MM.1S (cell line): Measurements from ENCODE around the gene GTPBP3.

ENCODE experiments used
- DNase-seq: peaks from one replicate; pipeline ENCODE4 v3.0.0-alpha.2; 2015
- H2AFZ ChIP-seq: fragments of 300-600 bp; sonication (generic); 2 replicates; pipeline ENCODE4 v1.6.0; 2016; ENCODE audit warnings: antibody characterized with exemption, low read length
- H3F3A ChIP-seq: fragments of 300-600 bp; sonication (generic); 2 replicates; pipeline ENCODE4 v1.6.1; 2016; ENCODE audit warnings: mild to moderate bottlenecking, antibody characterized with exemption, low read length, moderate library complexity, mixed read lengths; ENCODE audit not compliant: insufficient read depth
- H3K27ac ChIP-seq: fragments of 300-600 bp; sonication (generic); 2 replicates; pipeline ENCODE4 v1.5.1; 2016; ENCODE audit warnings: mild to moderate bottlenecking, low read length
- H3K27me3 ChIP-seq: fragments of 300-600 bp; sonication (generic); replicated peaks from 2 replicates; pipeline ENCODE4 v1.6.0; 2016; ENCODE audit warnings: low read length; ENCODE audit not compliant: insufficient read depth
- H3K36me3 ChIP-seq: fragments of 300-600 bp; sonication (generic); replicated peaks from 2 replicates; pipeline ENCODE4 v1.6.1; 2016; ENCODE audit warnings: mild to moderate bottlenecking, low read length, mixed read lengths; ENCODE audit not compliant: insufficient read depth
- H3K4me1 ChIP-seq: fragments of 300-600 bp; sonication (generic); 2 replicates; pipeline ENCODE4 v1.6.1; 2016; ENCODE audit warnings: low read length, mixed read lengths
- H3K4me2 ChIP-seq: fragments of 300-600 bp; sonication (generic); 2 replicates; pipeline ENCODE4 v1.6.0; 2016; ENCODE audit warnings: low read depth, low read length
- H3K4me3 ChIP-seq: fragments of 300-600 bp; sonication (generic); 2 replicates; pipeline ENCODE4 v1.5.1; 2016; ENCODE audit warnings: low read length, mixed read lengths
- H3K79me2 ChIP-seq: fragments of 300-600 bp; sonication (generic); 2 replicates; pipeline ENCODE4 v1.6.1; 2016; ENCODE audit warnings: mixed run types, low read length, mixed read lengths
- H3K9ac ChIP-seq: fragments of 300-600 bp; sonication (generic); 2 replicates; pipeline ENCODE4 v1.6.1; 2016; ENCODE audit warnings: low read length, mixed read lengths
- H3K9me2 ChIP-seq: fragments of 300-600 bp; sonication (generic); replicated peaks from 2 replicates; pipeline ENCODE4 v1.6.1; 2016; ENCODE audit warnings: mild to moderate bottlenecking, low read length, mixed read lengths; ENCODE audit not compliant: insufficient read depth
- H3K9me3 ChIP-seq: fragments of 300-600 bp; sonication (generic); replicated peaks from 2 replicates; pipeline ENCODE4 v1.6.1; 2016; ENCODE audit warnings: mild to moderate bottlenecking, low read length, mixed read lengths; ENCODE audit not compliant: insufficient read depth
- H4K20me1 ChIP-seq: fragments of 300-600 bp; sonication (generic); 2 replicates; pipeline ENCODE4 v1.6.1; 2016; ENCODE audit warnings: mild to moderate bottlenecking, low read length, moderate library complexity, mixed read lengths; ENCODE audit not compliant: insufficient read depth
- EZH2 ChIP-seq: fragments of 300-600 bp; sonication (generic); optimal IDR thresholded peaks from 2 replicates; pipeline ENCODE3; 2017; ENCODE audit warnings: low read depth, mild to moderate bottlenecking, antibody characterized with exemption, low read length, mixed read lengths
- EZH2phosphoT487 ChIP-seq: fragments of 300-600 bp; sonication (generic); IDR thresholded peaks from 2 replicates; pipeline ENCODE4 v1.6.1; 2018; ENCODE audit warnings: antibody characterized with exemption, low read length
- TF ChIP-seq, protein P1 (sequence below): fragments of 300-600 bp; sonication (generic); IDR thresholded peaks from 2 replicates; pipeline ENCODE4 v1.5.1; 2016; ENCODE audit warnings: antibody characterized with exemption, low read length, mixed read lengths

The GTPBP3 gene

DNA sequence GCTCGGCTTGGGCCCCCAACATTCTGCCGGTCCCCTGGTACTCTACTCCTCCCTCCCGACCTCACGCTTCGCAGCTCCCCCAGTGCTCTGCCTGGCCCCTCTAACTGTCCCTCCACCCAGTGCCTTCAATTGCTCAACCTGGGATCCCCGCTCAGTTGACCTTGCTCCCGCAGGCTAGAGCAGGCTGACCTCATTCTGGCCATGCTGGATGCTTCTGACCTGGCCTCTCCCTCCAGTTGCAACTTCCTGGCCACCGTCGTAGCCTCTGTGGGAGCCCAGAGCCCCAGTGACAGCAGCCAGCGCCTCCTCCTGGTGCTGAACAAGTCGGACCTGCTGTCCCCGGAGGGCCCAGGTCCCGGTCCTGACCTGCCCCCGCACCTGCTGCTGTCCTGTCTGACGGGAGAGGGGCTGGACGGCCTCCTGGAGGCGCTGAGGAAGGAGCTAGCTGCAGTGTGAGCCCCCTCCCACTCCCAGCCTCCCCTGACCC lies 3.6 kb downstream of the GTPBP3 start:
- Histone ChIP-seq H3K9ac (no peak overlapping the region), H4K20me1 (no peaks in the 10 kb centered on the region), H3K4me2 (no peak overlapping the region), H3K27ac (no peak overlapping the region), H3K9me2 (no peaks in the 10 kb centered on the region), H3K9me3 (no peaks in the 10 kb centered on the region), H2AFZ (no peak overlapping the region), H3K27me3 (no peaks in the 10 kb centered on the region), H3K4me3 (no peak overlapping the region), H3K4me1 (peaks cover 6% of the 10 kb centered on the region), H3K79me2 (peaks cover 12% of the 10 kb centered on the region), H3F3A (peaks cover 11% of the 10 kb centered on the region), H3K36me3 (no peaks in the 10 kb centered on the region)
- TF ChIP-seq, protein P1, sequence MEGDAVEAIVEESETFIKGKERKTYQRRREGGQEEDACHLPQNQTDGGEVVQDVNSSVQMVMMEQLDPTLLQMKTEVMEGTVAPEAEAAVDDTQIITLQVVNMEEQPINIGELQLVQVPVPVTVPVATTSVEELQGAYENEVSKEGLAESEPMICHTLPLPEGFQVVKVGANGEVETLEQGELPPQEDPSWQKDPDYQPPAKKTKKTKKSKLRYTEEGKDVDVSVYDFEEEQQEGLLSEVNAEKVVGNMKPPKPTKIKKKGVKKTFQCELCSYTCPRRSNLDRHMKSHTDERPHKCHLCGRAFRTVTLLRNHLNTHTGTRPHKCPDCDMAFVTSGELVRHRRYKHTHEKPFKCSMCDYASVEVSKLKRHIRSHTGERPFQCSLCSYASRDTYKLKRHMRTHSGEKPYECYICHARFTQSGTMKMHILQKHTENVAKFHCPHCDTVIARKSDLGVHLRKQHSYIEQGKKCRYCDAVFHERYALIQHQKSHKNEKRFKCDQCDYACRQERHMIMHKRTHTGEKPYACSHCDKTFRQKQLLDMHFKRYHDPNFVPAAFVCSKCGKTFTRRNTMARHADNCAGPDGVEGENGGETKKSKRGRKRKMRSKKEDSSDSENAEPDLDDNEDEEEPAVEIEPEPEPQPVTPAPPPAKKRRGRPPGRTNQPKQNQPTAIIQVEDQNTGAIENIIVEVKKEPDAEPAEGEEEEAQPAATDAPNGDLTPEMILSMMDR, result no peak
- no peak for TF ChIP-seq EZH2phosphoT487
- TF ChIP-seq EZH2, result no peak
- no peak for DNase-seq

DNA sequence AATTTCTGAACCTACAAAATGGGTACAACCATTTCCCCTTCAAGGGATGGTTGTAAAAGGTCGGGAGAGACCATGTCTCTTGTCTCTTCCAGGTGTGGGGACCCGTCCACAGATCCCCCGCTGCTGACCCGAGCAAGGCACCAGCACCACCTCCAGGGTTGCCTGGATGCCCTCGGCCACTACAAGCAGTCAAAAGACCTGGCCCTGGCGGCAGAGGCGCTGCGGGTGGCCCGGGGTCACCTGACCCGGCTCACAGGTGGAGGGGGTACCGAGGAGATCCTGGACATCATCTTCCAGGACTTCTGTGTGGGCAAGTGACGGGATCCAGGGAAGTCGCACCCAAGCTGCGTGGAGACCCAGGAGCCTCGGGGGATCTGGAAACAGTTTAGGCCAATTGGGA lies 4.0 kb downstream of the GTPBP3 start:
- H3K9me2 ChIP-seq, result no peaks in the 10 kb centered on the region
- no peak overlapping the region for H3K27ac ChIP-seq
- H3K4me2 ChIP-seq, result no peak overlapping the region
- no peak for DNase-seq
- no peaks in the 10 kb centered on the region for H3K9me3 ChIP-seq
- H3K9ac ChIP-seq, result no peak overlapping the region
- peaks cover 8% of the 10 kb centered on the region for H3F3A ChIP-seq
- H2AFZ ChIP-seq, result no peak overlapping the region
- H3K4me1 ChIP-seq, result peaks cover 6% of the 10 kb centered on the region
- no peaks in the 10 kb centered on the region for H3K27me3 ChIP-seq
- H3K79me2 ChIP-seq, result peaks cover 12% of the 10 kb centered on the region
- H3K4me3 ChIP-seq, result no peak overlapping the region
- H3K36me3 ChIP-seq, result no peaks in the 10 kb centered on the region
- no peak for TF ChIP-seq EZH2
- TF ChIP-seq, protein P1, result no peak
- TF ChIP-seq EZH2phosphoT487, result no peak
- no peaks in the 10 kb centered on the region for H4K20me1 ChIP-seq

DNA sequence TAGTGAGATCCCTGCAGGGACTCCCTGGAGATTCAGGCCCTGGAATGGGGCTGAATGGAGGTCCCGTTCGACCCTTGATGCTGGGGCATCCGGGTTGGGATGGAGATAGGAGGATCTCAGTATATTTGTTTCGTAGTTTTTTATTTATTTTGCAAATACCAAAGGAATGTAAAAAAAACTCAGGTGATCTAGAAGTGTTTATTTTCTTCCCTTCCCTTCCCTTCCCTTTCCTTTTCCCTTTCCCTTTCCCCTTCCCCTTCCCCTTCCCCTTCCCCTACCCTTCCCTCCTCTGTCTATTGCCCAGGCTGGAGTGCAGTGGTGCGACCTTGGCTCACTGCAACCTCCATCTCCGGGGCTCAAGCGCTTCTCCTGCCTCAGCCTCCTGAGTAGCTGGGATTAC lies 4.5 kb downstream of the GTPBP3 start:
- Histone ChIP-seq H3K36me3 (no peaks in the 10 kb centered on the region), H3K4me3 (no peak overlapping the region), H3K9ac (no peak overlapping the region), H3K79me2 (peaks cover 12% of the 10 kb centered on the region), H3K27me3 (no peaks in the 10 kb centered on the region), H4K20me1 (no peaks in the 10 kb centered on the region), H3K4me1 (peaks cover 6% of the 10 kb centered on the region), H3K4me2 (no peak overlapping the region), H3K9me3 (no peaks in the 10 kb centered on the region), H3K9me2 (no peaks in the 10 kb centered on the region), H2AFZ (no peak overlapping the region), H3K27ac (no peak overlapping the region), H3F3A (peaks cover 3% of the 10 kb centered on the region)
- TF ChIP-seq, protein P1, result no peak
- TF ChIP-seq EZH2phosphoT487, result no peak
- TF ChIP-seq EZH2, result no peak
- no peak for DNase-seq
